HEK293 (cell line): ENCODE results near the gene ZHX3.

ENCODE experiments used
- TCF7L2 ChIP-seq: IDR thresholded peaks from 2 replicates; pipeline ENCODE4 v1.6.1; 2011; ENCODE audit warnings: low read depth, mild to moderate bottlenecking, inconsistent platforms, low read length, moderate library complexity, borderline replicate concordance
- ZNF2 ChIP-seq: fragments of 450-650 bp; formaldehyde crosslinking; IDR thresholded peaks from 2 replicates; pipeline ENCODE4 v1.5.1; 2016; ENCODE audit warnings: missing biosample characterization, missing genetic modification characterization
- ZNF214 ChIP-seq: fragments of 450-650 bp; formaldehyde crosslinking; IDR thresholded peaks from 2 replicates; pipeline ENCODE4 v1.5.1; 2017; ENCODE audit warnings: missing biosample characterization, mild to moderate bottlenecking, missing genetic modification characterization, borderline replicate concordance
- ZNF558 ChIP-seq: fragments of 450-650 bp; formaldehyde crosslinking; IDR thresholded peaks from 2 replicates; pipeline ENCODE4 v1.5.1; 2016; ENCODE audit warnings: missing biosample characterization, missing genetic modification characterization
- TF ChIP-seq, protein P1 (sequence below): fragments of 450-650 bp; formaldehyde crosslinking; IDR thresholded peaks from 2 replicates; pipeline ENCODE4 v1.5.1; 2016; ENCODE audit warnings: missing biosample characterization, missing genetic modification characterization
- TF ChIP-seq, protein P2 (sequence below): IDR thresholded peaks from 2 replicates; pipeline ENCODE4 v1.6.1; 2011; ENCODE audit warnings: mild to moderate bottlenecking, low read depth, low read length, borderline replicate concordance

DNA sequence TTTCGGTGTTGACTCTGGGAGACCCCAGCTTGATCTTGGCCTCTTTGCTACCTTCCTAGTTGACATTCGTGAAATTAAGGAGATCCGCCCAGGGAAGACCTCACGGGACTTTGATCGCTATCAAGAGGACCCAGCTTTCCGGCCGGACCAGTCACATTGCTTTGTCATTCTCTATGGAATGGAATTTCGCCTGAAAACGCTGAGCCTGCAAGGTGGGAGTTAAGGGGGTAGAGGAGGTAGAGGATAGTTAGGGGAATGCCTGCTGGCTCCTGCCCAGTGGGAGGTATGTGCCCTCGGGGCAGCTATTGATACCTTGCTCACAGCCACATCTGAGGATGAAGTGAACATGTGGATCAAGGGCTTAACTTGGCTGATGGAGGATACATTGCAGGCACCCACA lies 158.0 kb downstream of the ZHX3 start:
- TF ChIP-seq ZNF2 (no peak), TCF7L2 (no peak), ZNF214 (tag by site-specific recombination) (no peak), ZNF558 (tag by site-specific recombination) (no peak)
- TF ChIP-seq, protein P1, sequence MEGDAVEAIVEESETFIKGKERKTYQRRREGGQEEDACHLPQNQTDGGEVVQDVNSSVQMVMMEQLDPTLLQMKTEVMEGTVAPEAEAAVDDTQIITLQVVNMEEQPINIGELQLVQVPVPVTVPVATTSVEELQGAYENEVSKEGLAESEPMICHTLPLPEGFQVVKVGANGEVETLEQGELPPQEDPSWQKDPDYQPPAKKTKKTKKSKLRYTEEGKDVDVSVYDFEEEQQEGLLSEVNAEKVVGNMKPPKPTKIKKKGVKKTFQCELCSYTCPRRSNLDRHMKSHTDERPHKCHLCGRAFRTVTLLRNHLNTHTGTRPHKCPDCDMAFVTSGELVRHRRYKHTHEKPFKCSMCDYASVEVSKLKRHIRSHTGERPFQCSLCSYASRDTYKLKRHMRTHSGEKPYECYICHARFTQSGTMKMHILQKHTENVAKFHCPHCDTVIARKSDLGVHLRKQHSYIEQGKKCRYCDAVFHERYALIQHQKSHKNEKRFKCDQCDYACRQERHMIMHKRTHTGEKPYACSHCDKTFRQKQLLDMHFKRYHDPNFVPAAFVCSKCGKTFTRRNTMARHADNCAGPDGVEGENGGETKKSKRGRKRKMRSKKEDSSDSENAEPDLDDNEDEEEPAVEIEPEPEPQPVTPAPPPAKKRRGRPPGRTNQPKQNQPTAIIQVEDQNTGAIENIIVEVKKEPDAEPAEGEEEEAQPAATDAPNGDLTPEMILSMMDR (tag by site-specific recombination) = no peak
- TF ChIP-seq, protein P2, sequence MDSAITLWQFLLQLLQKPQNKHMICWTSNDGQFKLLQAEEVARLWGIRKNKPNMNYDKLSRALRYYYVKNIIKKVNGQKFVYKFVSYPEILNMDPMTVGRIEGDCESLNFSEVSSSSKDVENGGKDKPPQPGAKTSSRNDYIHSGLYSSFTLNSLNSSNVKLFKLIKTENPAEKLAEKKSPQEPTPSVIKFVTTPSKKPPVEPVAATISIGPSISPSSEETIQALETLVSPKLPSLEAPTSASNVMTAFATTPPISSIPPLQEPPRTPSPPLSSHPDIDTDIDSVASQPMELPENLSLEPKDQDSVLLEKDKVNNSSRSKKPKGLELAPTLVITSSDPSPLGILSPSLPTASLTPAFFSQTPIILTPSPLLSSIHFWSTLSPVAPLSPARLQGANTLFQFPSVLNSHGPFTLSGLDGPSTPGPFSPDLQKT = no peak
